Endodermal cell (in vitro differentiated cells): ENCODE data around the gene BFSP2. TPM values are rescaled to one million over a fixed set of nuclear protein-coding genes. Genes with fewer than 3 reads are reported as not detected.

Source experiments
- DNase-seq: peaks from one replicate; pipeline ENCODE4 v3.0.0-alpha.2; 2017
- H3K27ac ChIP-seq: 2 replicates; pipeline ENCODE4 v1.5.1; 2013; ENCODE audit warnings: mild to moderate bottlenecking, low read depth, low read length, moderate library complexity
- H3K27me3 ChIP-seq: 2 replicates; pipeline ENCODE4 v1.6.1; 2013; ENCODE audit warnings: mild to moderate bottlenecking, low read length, moderate library complexity; ENCODE audit not compliant: insufficient read depth, control insufficient read depth, poor library complexity, severe bottlenecking
- H3K36me3 ChIP-seq: 2 replicates; pipeline ENCODE4 v1.7.0; 2013; ENCODE audit warnings: mild to moderate bottlenecking, low read length, moderate library complexity; ENCODE audit not compliant: control insufficient read depth, insufficient read depth
- H3K4me1 ChIP-seq: one replicate; pipeline ENCODE4 v1.7.0; 2013; ENCODE audit warnings: low read length; ENCODE audit not compliant: control insufficient read depth, insufficient read depth
- H3K4me3 ChIP-seq: 2 replicates; pipeline ENCODE4 v1.5.1; 2013; ENCODE audit warnings: mild to moderate bottlenecking, low read length, moderate library complexity
- H3K9ac ChIP-seq: 2 replicates; pipeline ENCODE4 v1.6.1; 2013; ENCODE audit warnings: mild to moderate bottlenecking, low read length, moderate library complexity; ENCODE audit not compliant: poor library complexity, severe bottlenecking; ENCODE audit errors: extremely low read depth
- H3K9me3 ChIP-seq: 2 replicates; pipeline ENCODE4 v1.6.1; 2013; ENCODE audit warnings: mild to moderate bottlenecking, low read length, moderate library complexity; ENCODE audit not compliant: control insufficient read depth
- H3K27ac Mint-ChIP-seq: 2 replicates; pipeline ENCODE4 v1.8.0; 2020; ENCODE audit warnings: mixed read lengths
- H3K27me3 Mint-ChIP-seq: 2 replicates; pipeline ENCODE4 v1.8.0; 2021; ENCODE audit warnings: mild to moderate bottlenecking, mixed read lengths; ENCODE audit not compliant: insufficient read depth
- H3K36me3 Mint-ChIP-seq: 2 replicates; pipeline ENCODE4 v1.8.0; 2020; ENCODE audit warnings: low read depth, mixed read lengths
- H3K4me1 Mint-ChIP-seq: 2 replicates; pipeline ENCODE4 v1.8.0; 2020; ENCODE audit warnings: mixed read lengths
- H3K4me3 Mint-ChIP-seq: 2 replicates; pipeline ENCODE4 v1.8.0; 2020; ENCODE audit warnings: mild to moderate bottlenecking, moderate library complexity, mixed read lengths
- H3K9me3 Mint-ChIP-seq: 2 replicates; pipeline ENCODE4 v1.8.0; 2020; ENCODE audit warnings: mild to moderate bottlenecking, mixed read lengths
- WGBS, 2 experiments: methylation state at CpG; one replicate each; pipeline versions ENCODE4 v1.1.5 to v1.1.7; 2013; ENCODE audit warnings: missing lambda C conversion rate in 2 of 2, mixed read lengths in 1 of 2; ENCODE audit not compliant: insufficient coverage in 1 of 2, insufficient read length in 1 of 2; 5-methylcytosine and 5-hydroxymethylcytosine counted together
- total RNA-seq, 2 donors: library from RNA; stranded (reverse); fragmentation: NEBNext Ultra II Directional in 1 of 2; extraction: Animal tissue kit (Norgen Biotek cat#: 25700) in 1 of 2; gene quantifications; 2 replicates in 1 of 2; 3 replicates in 1 of 2; pipeline ENCODE4 v1.2.1, GENCODE V29; 2021
- TF ChIP-seq, protein P1 (sequence below): fragments of 200-600 bp; sonication (generic); conservative IDR thresholded peaks from 2 replicates; pipeline ENCODE4 v1.5.0; 2021; ENCODE audit warnings: antibody characterized with exemption, mild to moderate bottlenecking

Gene BFSP2
- total RNA-seq, 2 donors from 2014 or later: not detected

DNA sequence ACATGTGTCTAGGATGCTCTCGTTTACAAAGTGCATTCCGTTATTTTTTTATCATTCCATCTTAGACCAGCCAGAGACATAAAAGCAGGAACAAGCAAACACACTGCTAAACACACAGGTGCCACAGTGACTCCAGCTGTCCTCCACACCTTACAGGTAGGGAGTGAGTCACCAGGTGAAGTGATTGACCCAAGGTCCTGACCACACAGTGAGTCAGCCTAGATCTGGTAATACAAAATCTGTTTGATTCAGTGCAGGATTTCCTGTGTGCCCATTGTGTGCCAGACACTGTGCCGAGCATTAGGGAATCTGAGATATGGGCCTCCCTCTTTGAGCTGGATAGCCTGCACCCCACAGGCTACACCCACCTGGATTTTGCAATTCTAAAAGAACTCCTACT, 16.7 kb upstream of the BFSP2 start:
- Mint-ChIP-seq H3K9me3 (no peaks in the 10 kb centered on the region), H3K36me3 (no peaks in the 10 kb centered on the region), H3K4me3 (no peak overlapping the region), H3K4me1 (peaks cover 16% of the 10 kb centered on the region), H3K27ac (no peak overlapping the region), H3K27me3 (no peaks in the 10 kb centered on the region)
- H3K4me1 ChIP-seq: peaks cover 9% of the 10 kb centered on the region
- no peak overlapping the region for H3K9ac ChIP-seq
- no peak overlapping the region for H3K27ac ChIP-seq
- TF ChIP-seq, protein P1, sequence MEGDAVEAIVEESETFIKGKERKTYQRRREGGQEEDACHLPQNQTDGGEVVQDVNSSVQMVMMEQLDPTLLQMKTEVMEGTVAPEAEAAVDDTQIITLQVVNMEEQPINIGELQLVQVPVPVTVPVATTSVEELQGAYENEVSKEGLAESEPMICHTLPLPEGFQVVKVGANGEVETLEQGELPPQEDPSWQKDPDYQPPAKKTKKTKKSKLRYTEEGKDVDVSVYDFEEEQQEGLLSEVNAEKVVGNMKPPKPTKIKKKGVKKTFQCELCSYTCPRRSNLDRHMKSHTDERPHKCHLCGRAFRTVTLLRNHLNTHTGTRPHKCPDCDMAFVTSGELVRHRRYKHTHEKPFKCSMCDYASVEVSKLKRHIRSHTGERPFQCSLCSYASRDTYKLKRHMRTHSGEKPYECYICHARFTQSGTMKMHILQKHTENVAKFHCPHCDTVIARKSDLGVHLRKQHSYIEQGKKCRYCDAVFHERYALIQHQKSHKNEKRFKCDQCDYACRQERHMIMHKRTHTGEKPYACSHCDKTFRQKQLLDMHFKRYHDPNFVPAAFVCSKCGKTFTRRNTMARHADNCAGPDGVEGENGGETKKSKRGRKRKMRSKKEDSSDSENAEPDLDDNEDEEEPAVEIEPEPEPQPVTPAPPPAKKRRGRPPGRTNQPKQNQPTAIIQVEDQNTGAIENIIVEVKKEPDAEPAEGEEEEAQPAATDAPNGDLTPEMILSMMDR: no peak
- H3K36me3 ChIP-seq: no peaks in the 10 kb centered on the region
- no peaks in the 10 kb centered on the region for H3K27me3 ChIP-seq
- no peak for DNase-seq
- H3K4me3 ChIP-seq: no peak overlapping the region
- H3K9me3 ChIP-seq: no peaks in the 10 kb centered on the region
- 89 to 90% methylated on average over 3 of the region's 3 CpGs for WGBS, 2 experiments

DNA sequence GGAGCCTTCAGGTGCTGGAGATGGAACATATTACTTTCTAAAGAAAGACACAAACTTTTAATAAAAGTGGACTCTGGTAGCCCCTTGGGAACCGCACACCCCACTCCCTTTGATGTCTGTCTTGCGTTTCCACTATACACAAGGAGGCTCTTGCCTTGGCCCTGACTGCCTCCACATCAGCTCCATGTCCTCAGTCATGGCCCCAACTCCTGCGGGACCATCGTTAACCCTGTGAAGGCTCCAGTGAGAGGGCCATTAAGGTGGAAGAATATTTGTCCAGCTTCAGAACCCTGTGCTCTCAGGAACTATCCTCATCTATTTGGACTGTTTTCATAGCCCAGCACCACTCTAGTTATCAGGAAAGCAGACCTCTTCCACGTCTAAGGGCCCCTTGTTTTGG, 16.1 kb upstream of the BFSP2 start:
- H3K27ac Mint-ChIP-seq: no peak overlapping the region
- H3K9me3 Mint-ChIP-seq: no peaks in the 10 kb centered on the region
- peaks cover 16% of the 10 kb centered on the region for H3K4me1 Mint-ChIP-seq
- Histone ChIP-seq H3K9me3 (no peaks in the 10 kb centered on the region), H3K9ac (no peak overlapping the region), H3K36me3 (no peaks in the 10 kb centered on the region), H3K4me3 (no peak overlapping the region), H3K27ac (no peak overlapping the region), H3K4me1 (peaks cover 9% of the 10 kb centered on the region), H3K27me3 (no peaks in the 10 kb centered on the region)
- H3K4me3 Mint-ChIP-seq: no peak overlapping the region
- WGBS, 2 experiments: 82 to 90% methylated on average over 3 to 5 of the region's 5 CpGs
- TF ChIP-seq, protein P1: no peak
- no peak for DNase-seq
- no peaks in the 10 kb centered on the region for H3K27me3 Mint-ChIP-seq
- H3K36me3 Mint-ChIP-seq: no peaks in the 10 kb centered on the region

DNA sequence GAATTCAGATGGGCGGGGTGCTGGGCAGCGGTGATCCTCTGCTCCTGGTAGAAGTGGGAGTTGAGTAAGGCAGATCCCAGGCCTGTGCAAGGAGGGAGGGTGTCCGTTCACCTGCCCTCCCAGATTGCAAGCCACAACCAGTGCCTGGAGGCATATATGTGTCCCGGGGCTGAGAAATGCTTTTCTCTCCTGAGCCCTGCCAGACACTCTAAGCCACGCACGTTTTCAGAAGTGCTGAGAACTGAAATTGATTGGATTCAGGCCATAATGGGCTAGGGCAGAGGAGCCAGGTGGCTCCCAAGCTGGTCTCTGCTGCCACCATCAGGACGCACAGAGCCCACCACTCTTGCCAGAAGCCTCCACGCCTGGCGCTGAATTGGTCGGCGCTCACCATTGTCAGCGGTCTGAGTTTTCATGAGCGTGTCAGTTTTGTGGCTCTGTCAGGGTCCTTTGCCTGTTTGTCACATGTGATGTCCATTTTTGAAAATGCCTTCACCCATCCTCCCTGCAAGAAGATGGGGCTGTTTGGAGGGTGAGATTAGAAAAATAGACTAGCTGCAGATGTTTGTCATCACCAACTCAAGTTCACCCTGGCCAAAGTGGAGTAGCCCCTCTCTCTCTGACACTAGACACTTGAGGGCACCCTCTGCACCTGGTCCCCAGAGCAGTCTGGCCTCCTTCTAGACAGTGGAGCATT, 15.4 kb upstream of the BFSP2 start:
- H3K36me3 Mint-ChIP-seq: no peaks in the 10 kb centered on the region
- Histone ChIP-seq H3K36me3 (no peaks in the 10 kb centered on the region), H3K4me1 (peaks cover 9% of the 10 kb centered on the region), H3K9me3 (no peaks in the 10 kb centered on the region), H3K27me3 (no peaks in the 10 kb centered on the region), H3K27ac (no peak overlapping the region), H3K4me3 (no peak overlapping the region), H3K9ac (no peak overlapping the region)
- H3K4me1 Mint-ChIP-seq: peaks cover 16% of the 10 kb centered on the region
- no peaks in the 10 kb centered on the region for H3K27me3 Mint-ChIP-seq
- DNase-seq: peak; percentile 92
- H3K4me3 Mint-ChIP-seq: no peak overlapping the region
- H3K9me3 Mint-ChIP-seq: no peaks in the 10 kb centered on the region
- TF ChIP-seq, protein P1: peak; percentile 97
- no peak overlapping the region for H3K27ac Mint-ChIP-seq
- 37 to 56% methylated on average over 4 to 13 of the region's 13 CpGs for WGBS, 2 experiments
